Kidney capillary endothelial cell (primary cell): ENCODE data around the gene IVD.

Experiments
- DNase-seq: peaks from one replicate; pipeline ENCODE4 v3.0.0-alpha.2; 2018; ENCODE audit warnings: low spot score

The IVD gene

GRCh38 chr15:40415226-40415625 is 9.6 kb downstream of the IVD start:
- no peak for DNase-seq

DNA sequence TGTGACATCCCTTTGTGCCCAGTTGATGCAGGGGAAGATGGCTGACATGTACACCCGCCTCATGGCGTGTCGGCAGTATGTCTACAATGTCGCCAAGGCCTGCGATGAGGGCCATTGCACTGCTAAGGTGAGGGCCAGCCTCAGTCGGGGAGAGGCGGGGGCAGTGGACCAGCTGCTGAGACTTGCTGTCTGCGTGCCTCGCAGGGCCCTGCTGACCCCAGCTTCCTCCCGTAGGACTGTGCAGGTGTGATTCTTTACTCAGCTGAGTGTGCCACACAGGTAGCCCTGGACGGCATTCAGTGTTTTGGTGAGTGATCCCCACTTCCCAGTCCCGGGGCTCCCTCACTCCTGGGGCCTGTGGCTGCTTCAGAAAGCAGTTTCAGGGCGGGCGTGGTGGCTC is 10.5 kb downstream of the IVD start:
- DNase-seq: no peak

DNA sequence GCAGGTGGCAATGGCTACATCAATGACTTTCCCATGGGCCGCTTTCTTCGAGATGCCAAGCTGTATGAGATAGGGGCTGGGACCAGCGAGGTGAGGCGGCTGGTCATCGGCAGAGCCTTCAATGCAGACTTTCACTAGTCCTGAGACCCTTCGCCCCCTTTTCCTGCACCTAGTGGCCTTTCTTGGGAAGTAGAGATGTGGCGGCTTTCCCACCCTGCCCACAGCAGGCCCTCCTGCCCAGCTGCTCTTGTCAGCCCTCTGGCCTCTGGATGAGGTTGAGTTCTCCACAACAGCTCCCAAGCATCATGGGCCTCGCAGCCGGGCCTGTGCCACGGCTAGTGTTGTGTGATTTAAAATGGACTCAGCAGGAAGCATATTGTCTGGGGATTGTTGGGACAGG is 12.5 kb downstream of the IVD start:
- DNase-seq: no peak

GRCh38 chr15:40420071-40420713 is 14.6 kb downstream of the IVD start:
- no peak for DNase-seq

DNA sequence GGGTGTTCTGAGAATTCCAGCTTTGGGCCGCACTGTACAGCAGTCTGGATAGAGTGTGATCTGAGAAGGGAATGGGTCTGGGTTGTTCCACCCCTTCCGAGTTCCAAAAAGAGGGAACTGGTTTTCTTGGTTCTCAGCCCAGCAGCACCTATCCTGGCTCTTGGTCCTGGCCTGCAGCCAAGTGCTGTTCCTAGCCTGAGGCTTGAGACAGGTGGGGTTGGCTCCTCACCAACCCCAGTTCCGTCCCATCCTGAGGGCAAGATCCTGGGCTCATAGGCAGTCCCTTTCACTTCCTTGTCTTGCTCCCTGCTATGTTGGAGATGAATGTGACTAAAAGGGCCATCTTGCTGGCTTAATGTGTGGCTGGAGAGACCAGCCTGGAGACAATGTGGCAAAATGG is 15.2 kb downstream of the IVD start:
- DNase-seq: no peak

DNA sequence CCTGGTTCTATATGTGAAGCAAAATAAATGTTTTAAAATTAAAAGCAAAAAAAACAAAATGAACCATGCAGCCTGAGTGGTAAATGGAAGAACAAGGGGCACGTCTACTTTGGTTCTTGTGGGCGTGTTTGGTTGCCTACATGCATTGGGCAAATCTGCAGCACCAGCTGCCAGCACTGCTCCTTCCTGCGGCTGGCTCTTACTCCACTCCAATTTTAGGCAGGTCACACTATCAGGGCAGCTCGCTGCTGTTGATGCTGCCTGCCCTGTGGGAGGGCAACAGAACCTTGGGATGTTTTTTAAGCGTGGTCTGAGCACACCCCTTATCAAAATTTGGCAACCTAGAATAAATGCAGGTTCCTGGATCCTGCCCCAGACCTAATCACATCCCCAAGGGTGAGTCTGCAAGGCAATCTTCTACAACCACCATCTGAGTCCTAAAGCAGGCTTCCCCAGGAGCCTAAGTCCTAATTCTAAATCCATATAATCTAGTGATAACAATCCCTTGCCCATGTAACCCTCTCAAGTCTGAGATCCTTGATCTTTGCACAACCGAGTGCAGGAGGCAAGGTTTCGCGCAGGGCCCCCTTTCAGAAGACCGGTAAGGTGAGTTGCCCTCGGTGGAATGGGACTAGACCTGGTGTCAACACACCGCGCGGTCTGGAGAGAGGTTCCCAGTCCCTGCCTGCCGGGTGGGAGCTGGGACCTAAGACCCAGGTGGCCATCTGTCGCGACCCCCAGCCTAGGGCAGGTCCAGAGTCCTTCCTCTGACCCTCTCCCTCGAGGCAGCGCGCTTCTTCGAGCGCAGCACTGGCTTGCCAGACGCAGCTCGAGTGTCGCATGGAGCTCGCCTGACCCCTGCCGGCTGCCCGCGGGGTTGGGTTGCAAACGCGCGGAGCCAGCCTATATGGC is 15.9 kb downstream of the IVD start:
- peak; percentile 47 for DNase-seq

GRCh38 chr15:40424483-40425115 is 19.0 kb downstream of the IVD start:
- no peak for DNase-seq

GRCh38 chr15:40425681-40426080 is 20.1 kb downstream of the IVD start:
- no peak for DNase-seq

DNA sequence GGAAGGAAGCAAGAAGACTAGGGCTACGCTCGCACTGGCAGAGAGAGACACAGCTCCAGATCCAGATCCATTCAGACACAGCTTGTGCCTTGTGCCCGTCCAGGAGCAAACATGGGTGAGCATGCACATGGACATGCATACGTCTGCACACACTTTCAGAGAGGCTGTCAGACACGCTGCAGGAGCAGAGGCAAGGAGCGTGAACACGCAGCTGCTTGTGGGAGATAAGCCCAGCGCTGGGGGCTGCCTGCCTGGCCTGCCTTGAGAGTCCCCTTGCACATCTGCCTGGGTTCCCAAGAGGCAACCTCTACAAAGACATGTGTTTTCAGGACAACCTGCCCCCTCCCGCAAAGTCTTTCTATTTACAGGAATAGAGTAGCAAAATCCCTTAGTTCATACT is 21.6 kb downstream of the IVD start:
- no peak for DNase-seq

DNA sequence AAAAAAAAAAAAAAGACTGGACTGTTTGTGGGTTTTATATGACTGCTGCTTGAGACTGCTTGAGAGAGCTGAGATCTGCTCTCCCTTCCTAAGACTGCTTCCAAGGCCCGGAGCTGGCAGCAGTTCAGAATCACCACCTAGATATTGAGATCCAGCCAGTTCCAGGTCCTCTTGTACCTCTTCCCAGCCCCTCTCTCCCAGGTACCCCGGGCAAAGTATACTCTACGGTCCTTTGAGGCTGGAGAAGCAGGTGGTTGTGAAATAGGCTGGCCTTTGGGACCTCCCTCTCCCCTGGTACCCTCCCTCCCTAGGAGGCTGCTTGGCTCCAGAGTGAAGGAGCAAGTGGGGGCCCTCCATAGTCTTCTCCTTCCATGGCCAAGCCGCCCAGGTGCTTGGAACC is 22.6 kb downstream of the IVD start:
- no peak for DNase-seq

DNA sequence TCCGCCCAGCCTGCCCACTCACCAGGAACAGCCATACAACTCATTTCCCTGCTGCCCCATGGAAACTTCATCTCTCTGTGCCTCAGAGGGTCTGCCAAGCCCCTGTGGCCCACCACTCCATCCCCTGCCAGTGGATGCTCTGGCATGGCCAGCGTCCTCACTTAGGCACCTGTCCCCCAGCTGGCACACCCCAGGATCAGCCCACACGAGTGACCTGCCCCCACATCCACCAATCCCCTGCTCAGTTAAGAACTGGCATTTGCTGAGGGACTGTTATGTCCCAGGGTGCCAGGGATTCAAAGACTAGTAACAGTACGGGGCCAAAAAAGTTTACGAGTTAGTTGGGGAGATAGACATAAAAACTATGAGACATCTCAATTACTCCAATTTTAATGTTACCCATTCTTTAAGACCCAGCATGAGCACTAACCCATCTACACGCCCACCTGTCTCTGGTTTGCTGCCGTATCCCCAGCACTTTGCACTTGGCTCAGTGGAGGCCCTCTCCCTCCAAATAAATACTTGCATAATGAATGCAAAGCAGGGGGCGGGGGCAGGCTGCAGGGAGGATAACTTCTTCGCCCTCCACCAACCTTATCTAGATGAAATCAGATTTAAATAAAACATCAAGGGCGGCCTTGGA is 23.6 kb downstream of the IVD start:
- no peak for DNase-seq

GRCh38 chr15:40430271-40430805 is 24.7 kb downstream of the IVD start:
- no peak for DNase-seq

DNA sequence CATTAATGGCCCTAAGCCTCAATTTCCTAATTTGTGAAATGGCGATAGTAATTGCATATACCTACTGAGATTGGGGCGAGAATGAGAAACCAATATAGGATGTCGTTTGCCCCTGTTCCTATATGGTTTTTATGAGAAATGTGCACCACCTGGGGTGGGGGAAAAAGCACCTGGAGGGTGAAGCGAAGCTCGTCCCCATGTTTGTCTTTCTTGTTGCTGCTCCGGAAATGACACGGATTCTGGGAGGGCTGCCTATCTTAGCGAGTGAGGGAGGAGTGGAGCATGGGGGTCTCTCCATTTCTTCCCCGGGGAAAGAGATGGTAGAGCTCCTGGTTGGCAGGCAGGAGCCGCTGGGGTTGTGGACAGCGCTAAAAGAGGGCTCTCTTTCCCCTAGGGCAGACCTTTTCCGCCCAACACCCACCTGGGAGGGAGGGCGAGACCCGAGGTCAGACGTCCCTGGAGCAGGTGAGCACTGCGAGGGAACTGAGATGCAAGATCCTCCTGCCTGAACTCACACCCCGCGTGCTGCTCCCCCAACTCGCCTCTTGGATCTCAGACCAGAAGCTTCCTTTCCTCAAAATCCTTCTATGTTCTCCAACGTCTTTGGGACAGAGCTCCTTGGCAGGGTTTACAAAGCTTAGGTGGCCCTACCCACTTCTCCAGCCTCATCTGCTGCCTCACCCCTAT is 29.6 kb downstream of the IVD start:
- no peak for DNase-seq

- no peak for DNase-seq
Measured at GRCh38 chr15:40435710-40436089, 30.1 kb downstream of the IVD start.

GRCh38 chr15:40436116-40436891 is 30.7 kb downstream of the IVD start:
- no peak for DNase-seq

DNA sequence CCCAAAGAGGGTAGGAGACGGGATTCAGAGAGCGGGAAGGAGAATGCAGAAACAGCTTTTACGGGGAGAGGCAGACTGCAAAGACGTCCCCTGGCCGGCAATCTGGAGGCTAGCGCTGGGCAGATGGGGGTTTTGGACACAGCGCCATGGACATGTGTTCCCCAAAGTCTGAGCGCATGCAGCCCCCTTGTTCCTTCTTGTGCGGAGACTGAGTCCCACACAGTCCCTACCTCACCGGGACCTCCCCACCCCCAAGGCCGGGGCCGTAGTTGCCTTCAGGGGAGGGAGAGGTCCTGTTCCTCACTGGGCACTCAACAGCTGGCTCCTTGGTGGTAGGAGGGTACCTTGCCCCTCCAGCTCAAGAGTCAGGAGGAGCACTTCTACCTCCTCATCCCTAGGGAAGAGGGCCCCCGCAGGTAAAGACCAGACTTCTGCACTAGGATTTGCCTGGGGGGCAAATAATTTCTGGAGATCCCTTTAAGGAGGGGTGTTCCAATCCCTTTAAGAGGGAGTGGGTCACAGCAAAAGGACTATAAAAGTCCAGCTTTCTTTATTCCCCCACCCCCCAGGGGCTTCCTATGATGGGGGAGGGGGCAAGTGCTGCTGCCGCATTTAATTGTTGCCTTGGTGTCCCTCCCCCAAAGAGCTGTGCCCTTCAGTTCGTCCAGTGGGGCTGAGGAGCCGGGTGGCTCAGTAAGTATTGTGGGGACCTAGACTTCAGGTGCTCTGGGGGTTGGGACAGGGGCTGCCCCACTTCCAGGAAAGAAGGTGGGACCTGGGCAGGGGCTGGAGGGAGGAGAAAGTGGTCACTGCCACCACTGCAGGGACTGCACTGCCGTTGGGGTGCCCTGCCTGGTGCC is 31.5 kb downstream of the IVD start:
- no peak for DNase-seq

DNA sequence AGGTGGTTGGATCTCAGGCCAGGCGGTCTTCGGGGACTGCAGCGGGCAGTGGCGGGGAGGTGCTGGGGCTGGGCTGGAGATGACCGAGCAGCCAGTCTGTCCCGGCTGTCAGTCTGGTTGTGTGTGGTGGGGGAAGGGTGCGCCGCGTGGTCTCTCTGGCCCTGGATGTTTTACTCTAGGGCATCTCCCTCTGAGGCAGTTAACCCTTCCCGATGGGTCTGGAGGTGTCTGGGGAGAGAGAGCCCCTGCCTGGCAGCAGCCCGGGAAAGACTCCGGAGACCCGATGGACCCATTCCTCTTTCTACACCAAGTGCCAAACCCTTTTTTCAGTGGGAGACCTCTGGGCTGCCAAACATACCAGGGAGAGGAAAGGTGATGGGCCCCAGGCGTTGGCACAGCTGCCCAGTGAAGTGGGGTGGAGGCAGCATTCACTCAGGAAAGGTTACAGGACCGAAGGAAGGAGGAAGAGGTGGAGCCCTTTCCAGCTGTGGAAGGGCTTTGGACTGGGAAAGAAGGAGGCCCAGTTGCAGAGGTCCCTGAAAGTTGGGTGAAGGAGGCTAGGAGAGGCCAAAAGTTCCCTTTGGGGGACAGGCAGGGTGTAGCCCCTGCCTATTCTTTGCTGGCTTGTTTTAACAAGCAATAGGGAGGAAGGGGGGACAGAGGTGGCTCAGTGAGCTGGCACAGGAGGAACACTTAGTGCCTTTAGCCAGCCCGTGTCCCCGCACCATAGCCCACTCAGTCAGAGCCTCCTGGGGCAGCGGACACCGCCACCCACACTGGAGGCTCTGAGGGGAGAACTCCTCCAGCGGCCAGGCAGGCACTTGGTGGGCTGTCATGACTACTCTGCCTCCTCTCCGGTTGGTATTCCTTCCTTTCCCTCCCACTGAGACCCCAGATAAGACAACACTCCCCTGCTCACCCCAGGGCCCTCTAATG is 32.4 kb downstream of the IVD start:
- no peak for DNase-seq

- no peak for DNase-seq
Measured at GRCh38 chr15:40438712-40439111, 33.1 kb downstream of the IVD start.

DNA sequence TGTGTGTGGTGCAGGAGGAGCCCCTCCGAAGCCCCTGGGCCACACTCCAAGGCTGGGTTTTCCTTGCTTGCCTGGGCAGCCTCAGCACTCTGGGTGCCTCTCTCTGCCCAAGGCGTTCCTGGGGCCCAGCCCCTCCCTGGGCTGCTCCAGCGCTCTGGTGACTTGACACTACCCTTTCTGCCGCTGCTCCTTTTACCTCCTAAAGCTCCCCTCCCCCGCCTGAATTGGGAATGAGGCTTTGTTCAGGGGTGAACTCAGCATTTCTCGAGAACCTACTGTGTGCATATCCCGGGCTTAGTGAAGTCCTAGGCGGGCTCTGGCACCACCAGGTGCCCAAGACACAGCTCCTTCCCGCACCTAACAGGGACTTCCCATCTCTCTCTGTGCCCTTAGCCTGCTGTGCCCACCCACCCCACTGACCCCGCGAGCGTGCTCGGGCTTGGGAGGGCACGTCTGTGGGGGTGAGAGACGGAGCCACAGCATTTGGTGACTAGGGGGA is 33.9 kb downstream of the IVD start:
- DNase-seq: no peak
